ENCODE results near the gene PNPLA1.

DNA sequence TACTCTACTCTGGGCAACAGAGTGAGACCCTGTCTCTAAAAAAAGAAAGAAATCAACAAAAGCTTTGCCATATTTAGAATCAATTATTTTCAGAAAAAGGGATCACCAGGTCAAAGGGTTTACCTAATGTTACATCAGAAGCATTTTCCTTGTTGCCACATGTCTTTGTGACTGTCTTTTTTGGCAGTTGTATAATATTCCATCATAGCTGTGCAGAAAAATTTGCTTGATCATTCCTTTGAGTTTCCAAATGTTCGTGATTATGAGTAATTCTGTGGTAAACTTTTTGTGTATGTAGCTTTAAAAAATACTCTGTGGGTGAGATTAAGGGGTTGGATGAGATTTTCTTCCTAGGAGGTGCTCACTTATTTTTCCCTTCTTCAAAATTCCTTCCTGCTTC, 26.4 kb downstream of the PNPLA1 start:
- no peak for TF ChIP-seq CEBPB (IDR thresholded peaks at IDR 0.05)
- TF ChIP-seq, protein P1, sequence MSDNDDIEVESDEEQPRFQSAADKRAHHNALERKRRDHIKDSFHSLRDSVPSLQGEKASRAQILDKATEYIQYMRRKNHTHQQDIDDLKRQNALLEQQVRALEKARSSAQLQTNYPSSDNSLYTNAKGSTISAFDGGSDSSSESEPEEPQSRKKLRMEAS (IDR thresholded peaks at IDR 0.05) = no peak
